ENCODE data around the gene KRTAP9-8.
"Not testable (repeated sequence)": the region's sequence is repeated elsewhere in the genome, so short reads cannot be mapped to it uniquely, and the experiment has no call there.

- not testable (repeated sequence) for TF ChIP-seq CTCF (optimal IDR thresholded peaks at IDR 0.05 in 1 of 3, IDR thresholded peaks at IDR 0.05 in 1 of 3, conservative IDR thresholded peaks at IDR 0.05 in 1 of 3; ENCODE audit: extremely low read depth in 1 of 3, insufficient read depth in 2 of 3, low read length in 3 of 3); EZH2 (IDR thresholded peaks at IDR 0.05; ENCODE audit: low read length)
These were observed 33.5 kb downstream of the KRTAP9-8 start for GRCh38 chr17:41271323-41271722.
